Measurements from ENCODE around the gene HLA-DMB. TPM values are rescaled to one million over a fixed set of nuclear protein-coding genes. Genes with fewer than 3 reads are reported as not detected.

HLA-DMB gene
- total and polyA plus RNA-seq, 3 experiments from 2014 or later = 4.3 to 25.6 (median 5.3) TPM

GRCh38 chr6:32975886-32976285 lies 35.1 kb upstream of the HLA-DMB start:
- no peak overlapping the region for H3K27ac ChIP-seq (ENCODE audit: low read depth, low read length)
- Mint-ChIP-seq H3K36me3 (peaks cover 32 to 99% (median 32%) of the 10 kb centered on the region in 3 donors), H3K4me3 (peak overlapping the region in 6 of 7 donors; percentile 83 to 100 (median 97)), H3K9me3 (peaks cover 0 to 3% (median 0%) of the 10 kb centered on the region in 5 donors), H3K27ac (peak overlapping the region in 7 of 8 donors; percentile 87 to 100 (median 99)), H3K4me1 (peaks cover 49 to 68% (median 62%) of the 10 kb centered on the region in 3 donors), H3K27me3 (peaks cover 0 to 16% of the 10 kb centered on the region in 2 donors)
- POLR2A ChIA-PET = interaction anchor here (0.7 to 2.6 kb wide), 5 partner anchors 8 to 138 kb away, joined by 4 to 6 read pairs (median 4); partner anchors contain the start of genes HLA-DMB, HLA-DPB1 and TAP2
- H3K36me3 ChIP-seq (ENCODE audit: insufficient read depth, low read length) = peaks cover 71% of the 10 kb centered on the region
- no peaks in the 10 kb centered on the region for H3K27me3 ChIP-seq (ENCODE audit: insufficient read depth, low read length, poor library complexity, severe bottlenecking)
- H3K4me1 ChIP-seq (ENCODE audit: insufficient read depth, low read length) = peaks cover 43% of the 10 kb centered on the region
- no peaks in the 10 kb centered on the region for H3K9me3 ChIP-seq (ENCODE audit: low read length)
- CTCF ChIA-PET = interaction anchor here (1.1 to 16.7 kb wide), 4 partner anchors 9 to 108 kb away, joined by 4 to 270 read pairs (median 126); partner anchors contain the start of gene HLA-DMA
- DNase-seq = no peak
- no peak overlapping the region for H3K4me3 ChIP-seq (ENCODE audit: low read length)

DNA sequence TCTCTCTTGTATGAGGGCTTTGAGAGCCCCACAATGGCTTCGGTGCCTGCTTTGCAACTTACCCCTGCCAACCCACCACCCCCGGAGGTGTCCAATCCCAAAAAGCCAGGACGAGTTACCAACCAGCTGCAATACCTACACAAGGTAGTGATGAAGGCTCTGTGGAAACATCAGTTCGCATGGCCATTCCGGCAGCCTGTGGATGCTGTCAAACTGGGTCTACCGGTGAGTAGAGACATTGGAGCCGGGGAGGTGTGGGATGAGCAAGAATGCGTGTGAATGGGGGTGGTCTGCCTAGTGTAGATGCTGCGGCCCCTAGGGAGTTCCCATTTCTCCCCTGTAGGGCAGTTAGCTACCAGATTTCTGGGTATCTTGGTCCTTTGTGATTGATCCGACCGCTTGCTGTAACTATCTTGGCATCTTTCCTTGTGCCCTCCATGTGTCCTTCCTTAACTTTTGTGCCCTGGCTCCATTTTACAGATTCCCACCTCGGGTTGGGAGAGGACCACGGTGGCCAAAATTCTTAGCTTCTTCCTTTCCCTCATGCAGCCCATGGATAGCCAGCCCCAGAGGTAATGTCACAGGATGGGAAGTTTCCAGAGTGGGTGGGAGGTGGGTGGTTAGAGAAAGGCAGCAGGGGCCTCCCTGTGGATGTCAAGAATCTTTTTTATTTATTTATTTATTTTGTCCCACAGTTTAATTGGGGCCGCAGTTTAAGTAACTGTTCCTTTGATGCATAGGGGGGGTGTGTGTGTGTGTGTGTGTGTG lies 33.9 kb upstream of the HLA-DMB start:
- peaks cover 47 to 58% (median 58%) of the 10 kb centered on the region in 3 donors for H3K4me1 Mint-ChIP-seq
- H3K27me3 Mint-ChIP-seq = peaks cover 0 to 16% of the 10 kb centered on the region in 2 donors
- H3K9me3 ChIP-seq (ENCODE audit: low read length) = no peaks in the 10 kb centered on the region
- CTCF ChIA-PET = interaction anchor here (1.2 to 16.7 kb wide), 11 partner anchors 11 to 297 kb away, joined by 3 to 270 read pairs (median 6); partner anchors contain the start of genes HLA-DMA, RPS18, TAP1 and TAP2
- peak overlapping the region; percentile 96 to 100 (median 97) for H3K4me3 Mint-ChIP-seq
- POLR2A ChIA-PET = interaction anchor here (0.7 to 8.8 kb wide), 12 partner anchors 10 to 136 kb away, joined by 3 to 164 read pairs (median 6); partner anchors contain the start of genes HLA-DMA, HLA-DMB, HLA-DPB1 and PSMB8
- peaks cover 59% of the 10 kb centered on the region for H3K36me3 ChIP-seq (ENCODE audit: insufficient read depth, low read length)
- DNase-seq = no peak
- H3K36me3 Mint-ChIP-seq = peaks cover 32 to 97% (median 32%) of the 10 kb centered on the region in 3 donors
- peak overlapping the region; percentile 77 for H3K4me3 ChIP-seq (ENCODE audit: low read length)
- H3K9me3 Mint-ChIP-seq = peaks cover 0 to 3% (median 0%) of the 10 kb centered on the region in 5 donors
- no peaks in the 10 kb centered on the region for H3K27me3 ChIP-seq (ENCODE audit: insufficient read depth, low read length, poor library complexity, severe bottlenecking)
- H3K4me1 ChIP-seq (ENCODE audit: insufficient read depth, low read length) = peaks cover 43% of the 10 kb centered on the region
- H3K27ac ChIP-seq (ENCODE audit: low read depth, low read length) = peak overlapping the region; percentile 84
- H3K27ac Mint-ChIP-seq = peak overlapping the region; percentile 85 to 100 (median 99)

GRCh38 chr6:32974016-32974333 lies 33.1 kb upstream of the HLA-DMB start:
- peak overlapping the region; percentile 84 for H3K27ac ChIP-seq (ENCODE audit: low read depth, low read length)
- H3K4me1 Mint-ChIP-seq = peaks cover 45 to 55% (median 52%) of the 10 kb centered on the region in 3 donors
- no peaks in the 10 kb centered on the region for H3K9me3 ChIP-seq (ENCODE audit: low read length)
- peaks cover 0 to 3% (median 0%) of the 10 kb centered on the region in 5 donors for H3K9me3 Mint-ChIP-seq
- peak overlapping the region; percentile 96 to 100 (median 97) for H3K4me3 Mint-ChIP-seq
- POLR2A ChIA-PET = interaction anchor here (0.9 to 8.8 kb wide), 10 partner anchors 11 to 135 kb away, joined by 3 to 164 read pairs (median 30); partner anchors contain the start of genes HLA-DMA, HLA-DPB1, PSMB8 and PSMB9
- peaks cover 0 to 19% of the 10 kb centered on the region in 2 donors for H3K27me3 Mint-ChIP-seq
- CTCF ChIA-PET = interaction anchor here (1.2 to 16.7 kb wide), 11 partner anchors 10 to 298 kb away, joined by 3 to 270 read pairs (median 6); partner anchors contain the start of genes HLA-DMA, RPS18, TAP1 and TAP2
- H3K4me3 ChIP-seq (ENCODE audit: low read length) = peak overlapping the region; percentile 77
- H3K36me3 Mint-ChIP-seq = peaks cover 32 to 92% (median 32%) of the 10 kb centered on the region in 3 donors
- H3K27ac Mint-ChIP-seq = peak overlapping the region; percentile 96 to 100 (median 99)
- peaks cover 51% of the 10 kb centered on the region for H3K36me3 ChIP-seq (ENCODE audit: insufficient read depth, low read length)
- H3K4me1 ChIP-seq (ENCODE audit: insufficient read depth, low read length) = peaks cover 43% of the 10 kb centered on the region
- no peaks in the 10 kb centered on the region for H3K27me3 ChIP-seq (ENCODE audit: insufficient read depth, low read length, poor library complexity, severe bottlenecking)
- peak in 4 of 5 donors; percentile 27 to 66 (median 58) for DNase-seq

DNA sequence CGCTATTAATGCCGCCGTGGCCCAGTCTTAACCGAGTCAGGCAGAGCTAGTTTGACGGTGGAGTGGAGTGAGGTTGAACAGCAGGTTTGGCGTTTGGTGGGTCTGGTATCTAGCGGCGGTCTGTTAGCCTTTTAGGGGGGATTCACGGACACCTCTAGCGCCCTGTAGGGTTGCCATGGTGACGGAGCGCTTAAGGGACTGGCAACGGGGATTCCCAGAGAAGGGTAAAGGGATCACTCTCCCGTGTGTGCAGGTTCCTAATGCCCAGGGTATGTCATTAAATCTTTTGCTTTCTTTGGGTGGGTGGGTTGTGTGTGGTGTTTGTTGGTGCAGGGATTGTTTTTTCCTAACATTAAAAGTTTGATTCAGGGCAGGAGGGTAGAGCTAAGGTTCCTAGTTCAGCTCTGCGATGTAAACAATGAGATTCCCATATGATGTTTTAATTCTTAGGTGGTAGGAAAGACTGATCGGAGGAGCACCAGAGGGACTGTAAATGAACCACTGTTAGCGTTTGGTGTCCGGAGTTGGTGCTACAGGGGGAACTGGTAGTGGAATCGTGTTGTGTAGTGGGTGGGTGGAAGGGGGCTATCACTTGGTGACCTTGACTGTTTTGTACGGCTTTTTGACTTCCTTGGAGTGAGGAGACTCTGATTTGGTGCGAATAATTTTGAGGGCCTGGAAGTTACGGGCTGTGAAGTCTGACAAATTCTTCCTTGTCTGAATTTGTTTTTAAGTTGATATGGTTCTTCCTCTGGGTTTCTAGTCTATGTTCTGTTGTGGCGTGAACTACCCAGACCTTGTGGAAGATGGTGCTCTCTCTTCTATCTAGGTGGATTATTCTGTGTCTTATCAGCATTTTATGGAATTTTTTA lies 32.6 kb upstream of the HLA-DMB start:
- CTCF ChIA-PET = interaction anchor here (0.7 to 16.7 kb wide), 16 partner anchors 10 to 298 kb away, joined by 3 to 270 read pairs (median 6); partner anchors contain the start of genes HLA-DMA, HLA-DMB, RPS18 and TAP1

GRCh38 chr6:32972353-32973143 lies 31.7 kb upstream of the HLA-DMB start:
- Mint-ChIP-seq H3K9me3 (peaks cover 0 to 3% (median 0%) of the 10 kb centered on the region in 5 donors), H3K36me3 (peaks cover 25 to 85% (median 25%) of the 10 kb centered on the region in 3 donors), H3K4me3 (peak overlapping the region; percentile 96 to 100 (median 97)), H3K27ac (peak overlapping the region; percentile 96 to 100 (median 99)), H3K27me3 (peaks cover 0 to 19% of the 10 kb centered on the region in 2 donors), H3K4me1 (peaks cover 36 to 50% (median 41%) of the 10 kb centered on the region in 3 donors)
- Histone ChIP-seq H3K27me3 (ENCODE audit: insufficient read depth, low read length, poor library complexity, severe bottlenecking) (no peaks in the 10 kb centered on the region), H3K4me3 (ENCODE audit: low read length) (peak overlapping the region; percentile 77), H3K9me3 (ENCODE audit: low read length) (no peaks in the 10 kb centered on the region), H3K36me3 (ENCODE audit: insufficient read depth, low read length) (peaks cover 37% of the 10 kb centered on the region), H3K27ac (ENCODE audit: low read depth, low read length) (peak overlapping the region; percentile 84), H3K4me1 (ENCODE audit: insufficient read depth, low read length) (peaks cover 34% of the 10 kb centered on the region)
- ChIA-PET POLR2A (interaction anchor here (0.6 to 8.8 kb wide), 38 partner anchors 9 to 1001 kb away, joined by 3 to 164 read pairs (median 5); partner anchors contain the start of genes ATF6B, B3GALT4, DXO and HLA-DMA), CTCF (interaction anchor here (0.7 to 16.7 kb wide), 18 partner anchors 8 to 276 kb away, joined by 3 to 270 read pairs (median 9); partner anchors contain the start of genes HLA-DMA, HLA-DMB, PSMB9 and TAP1)
- peak in 4 of 5 donors; percentile 51 to 75 (median 70) for DNase-seq

More for the DNA sequence above, 32.6 kb upstream of the HLA-DMB start:
- Histone ChIP-seq H3K9me3 (ENCODE audit: low read length) (no peaks in the 10 kb centered on the region), H3K4me3 (ENCODE audit: low read length) (peak overlapping the region; percentile 77), H3K27ac (ENCODE audit: low read depth, low read length) (peak overlapping the region; percentile 84), H3K4me1 (ENCODE audit: insufficient read depth, low read length) (peaks cover 40% of the 10 kb centered on the region), H3K36me3 (ENCODE audit: insufficient read depth, low read length) (peaks cover 46% of the 10 kb centered on the region), H3K27me3 (ENCODE audit: insufficient read depth, low read length, poor library complexity, severe bottlenecking) (no peaks in the 10 kb centered on the region)
- Mint-ChIP-seq H3K27ac (peak overlapping the region; percentile 96 to 100 (median 99)), H3K4me1 (peaks cover 43 to 55% (median 46%) of the 10 kb centered on the region in 3 donors), H3K9me3 (peaks cover 0 to 3% (median 0%) of the 10 kb centered on the region in 5 donors), H3K4me3 (peak overlapping the region; percentile 96 to 100 (median 97)), H3K36me3 (peaks cover 30 to 88% (median 32%) of the 10 kb centered on the region in 3 donors), H3K27me3 (peaks cover 0 to 19% of the 10 kb centered on the region in 2 donors)
- peak in 4 of 5 donors; percentile 31 to 84 (median 65) for DNase-seq
- POLR2A ChIA-PET = interaction anchor here (0.5 to 8.8 kb wide), 22 partner anchors 8 to 845 kb away, joined by 3 to 164 read pairs (median 10); partner anchors contain the start of genes ATF6B, HLA-DMA, HLA-DMB and HLA-DPB1

DNA sequence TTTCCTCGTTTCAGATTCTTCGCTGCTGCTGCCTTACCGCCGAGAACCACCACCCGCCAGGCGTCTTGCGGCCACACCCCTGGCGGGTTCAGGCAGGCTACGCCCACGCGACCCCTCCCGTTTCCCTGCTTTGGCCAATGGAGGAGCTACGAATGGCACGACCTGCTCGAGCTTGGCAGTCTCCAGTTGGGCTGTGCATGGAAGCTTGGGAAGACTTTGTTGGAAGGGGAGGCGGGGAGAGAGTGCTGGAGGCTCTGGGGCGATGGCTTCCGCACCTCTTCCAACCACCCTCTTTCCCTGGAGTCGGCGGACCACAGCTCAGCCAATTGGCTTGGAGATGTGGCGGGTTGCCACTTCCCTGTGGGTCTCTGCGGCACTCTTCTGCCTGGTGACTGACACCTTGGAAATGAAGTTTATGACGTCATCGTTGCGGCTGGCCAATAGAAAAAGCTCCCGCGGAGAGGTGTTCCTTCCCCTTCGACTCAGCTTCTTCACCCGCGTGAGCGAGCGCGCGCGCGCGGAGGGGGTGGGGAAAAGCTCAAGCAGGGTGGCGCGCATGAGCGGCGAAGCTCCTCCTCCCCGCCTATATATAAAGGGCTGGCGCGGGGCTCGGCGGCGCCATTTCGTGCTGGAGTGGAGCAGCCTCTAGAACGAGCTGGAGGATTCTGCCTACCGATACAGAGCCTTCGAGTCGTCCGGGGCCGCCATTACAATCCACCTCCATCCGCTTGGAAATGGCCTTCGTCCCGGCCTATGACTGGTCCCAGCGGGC lies 30.9 kb upstream of the HLA-DMB start:
- Mint-ChIP-seq H3K9me3 (peaks cover 0 to 3% (median 0%) of the 10 kb centered on the region in 5 donors), H3K4me1 (peaks cover 37 to 50% (median 41%) of the 10 kb centered on the region in 3 donors), H3K36me3 (peaks cover 22 to 77% (median 25%) of the 10 kb centered on the region in 3 donors), H3K27ac (peak overlapping the region; percentile 96 to 100 (median 99)), H3K4me3 (peak overlapping the region; percentile 96 to 100 (median 97)), H3K27me3 (peaks cover 0 to 19% of the 10 kb centered on the region in 2 donors)
- Histone ChIP-seq H3K27me3 (ENCODE audit: insufficient read depth, low read length, poor library complexity, severe bottlenecking) (no peaks in the 10 kb centered on the region), H3K4me3 (ENCODE audit: low read length) (peak overlapping the region; percentile 96), H3K9me3 (ENCODE audit: low read length) (no peaks in the 10 kb centered on the region), H3K36me3 (ENCODE audit: insufficient read depth, low read length) (peaks cover 29% of the 10 kb centered on the region), H3K4me1 (ENCODE audit: insufficient read depth, low read length) (peaks cover 33% of the 10 kb centered on the region), H3K27ac (ENCODE audit: low read depth, low read length) (peak overlapping the region; percentile 97)
- ChIA-PET POLR2A (interaction anchor here (0.5 to 8.8 kb wide), 47 partner anchors 9 to 1573 kb away, joined by 3 to 164 read pairs (median 4); partner anchors contain the start of genes ATF6B, B3GALT4, DXO and HLA-DMA), CTCF (interaction anchor here (0.9 to 16.7 kb wide), 18 partner anchors 9 to 419 kb away, joined by 3 to 270 read pairs (median 9); partner anchors contain the start of genes HLA-DMA, HLA-DMB, PSMB9 and TAP1)
- DNase-seq = peak; percentile 99 to 100 (median 100)
